ENCODE data around the gene KDF1.

- TF ChIP-seq CTCF (IDR thresholded peaks at IDR 0.05 in 2 of 3, conservative IDR thresholded peaks at IDR 0.05 in 1 of 3; ENCODE audit: borderline replicate concordance in 1 of 3, insufficient read depth in 1 of 3, low read depth in 2 of 3, low read length in 2 of 3) (no peak), EZH2phosphoT487 (IDR thresholded peaks at IDR 0.05; ENCODE audit: borderline replicate concordance) (no peak), POLR2AphosphoS5 (IDR thresholded peaks at IDR 0.05; ENCODE audit: low read depth, low read length) (no peak; the same call in 1 of the 2 replicates)
Observed at GRCh38 chr1:27000090-27000816, 40.0 kb upstream of the KDF1 start.
